H1 (cell line): ENCODE data around the gene ENAH. TPM values are rescaled to one million over a fixed set of nuclear protein-coding genes. Genes with fewer than 3 reads are reported as not detected.
"Not testable (repeated sequence)": the region's sequence is repeated elsewhere in the genome, so short reads cannot be mapped to it uniquely, and the experiment has no call there.

Source experiments
- CTCF ChIA-PET: fragments of 300-600 bp; sonication (Branson Sonifier 250); formaldehyde crosslinking; loops from one replicate; lab custom pipeline; 2021; ENCODE audit not compliant: partially characterized antibody; lab: Charles Lee
- POLR2A ChIA-PET: fragments of 300-600 bp; sonication (Branson Sonifier 250); formaldehyde crosslinking; loops from one replicate; lab custom pipeline; 2021; ENCODE audit warnings: inconsistent platforms; ENCODE audit not compliant: partially characterized antibody; lab: Charles Lee
- DNase-seq, 2 experiments: peaks; one replicate each; pipeline versions ENCODE4 v3.0.0 to v3.0.0-alpha.2; 2010 to 2022; ENCODE audit warnings: low spot score in 2 of 2, low read depth in 1 of 2, mixed read lengths in 1 of 2
- FAIRE-seq: peaks from 2 replicates; lab custom pipeline; 2011; peaks lifted over from hg19 to GRCh38; lab: Jason Lieb, UNC
- H2AFZ ChIP-seq: 2 replicates; pipeline ENCODE4 v1.8.1; 2012; ENCODE audit warnings: low read length, inconsistent platforms
- H2AK5ac ChIP-seq: 2 replicates; pipeline ENCODE4 v1.6.1; 2013; ENCODE audit warnings: low read depth, low read length
- H2BK120ac ChIP-seq: replicated peaks from 2 replicates; pipeline ENCODE3; 2013; ENCODE audit warnings: low read depth, low read length, inconsistent platforms
- H2BK12ac ChIP-seq: 2 replicates; pipeline ENCODE4 v1.6.1; 2013; ENCODE audit warnings: low read depth, low read length
- H2BK15ac ChIP-seq: 2 replicates; pipeline ENCODE4 v1.6.1; 2013; ENCODE audit warnings: low read length
- H2BK20ac ChIP-seq: 2 replicates; pipeline ENCODE4 v1.6.1; 2013; ENCODE audit warnings: low read length
- H2BK5ac ChIP-seq: 2 replicates; pipeline ENCODE4 v1.6.1; 2013; ENCODE audit warnings: low read depth, low read length
- H3K14ac ChIP-seq: 2 replicates; pipeline ENCODE4 v1.6.1; 2013; ENCODE audit warnings: inconsistent platforms; ENCODE audit not compliant: insufficient read length
- H3K18ac ChIP-seq: 2 replicates; pipeline ENCODE4 v1.6.1; 2013; ENCODE audit warnings: low read length; ENCODE audit errors: extremely low read depth
- H3K23ac ChIP-seq: 2 replicates; pipeline ENCODE4 v1.6.1; 2013; ENCODE audit warnings: inconsistent platforms; ENCODE audit not compliant: insufficient read length
- H3K23me2 ChIP-seq: 2 replicates; pipeline ENCODE4 v1.6.1; 2013; ENCODE audit warnings: low read depth, low read length
- H3K27ac ChIP-seq: 2 replicates; pipeline ENCODE4 v1.6.1; 2011; ENCODE audit warnings: low read depth, low read length, inconsistent platforms
- H3K27me3 ChIP-seq, 4 experiments: replicated peaks in 1 of 4; 1 replicate in 1 of 4; 2 replicates in 3 of 4; pipeline versions ENCODE4 v1.6.1 to v1.8.1; 2011 to 2013; ENCODE audit warnings: low read length in 3 of 4, mild to moderate bottlenecking in 3 of 4, inconsistent platforms in 2 of 4, mixed read lengths in 2 of 4, moderate library complexity in 1 of 4; ENCODE audit not compliant: control insufficient read depth in 3 of 4, insufficient read depth in 3 of 4; ENCODE audit errors: extremely low read depth in 1 of 4
- H3K36me3 ChIP-seq, 4 experiments: 2 replicates each; pipeline versions ENCODE4 v1.6.1 to v1.8.1; 2011 to 2013; ENCODE audit warnings: mild to moderate bottlenecking in 4 of 4, low read length in 3 of 4, moderate library complexity in 2 of 4, control low read depth in 1 of 4, inconsistent platforms in 1 of 4; ENCODE audit not compliant: insufficient read depth in 4 of 4, control insufficient read depth in 2 of 4
- H3K4ac ChIP-seq: replicated peaks from 2 replicates; pipeline ENCODE3; 2013; ENCODE audit warnings: low read length, low read depth, mixed read lengths, inconsistent platforms; ENCODE audit not compliant: insufficient read length
- H3K4me1 ChIP-seq, 4 experiments: replicated peaks in 1 of 4; 1 replicate in 1 of 4; 2 replicates in 3 of 4; pipeline versions ENCODE4 v1.6.1 to v1.8.1; 2011 to 2013; ENCODE audit warnings: low read length in 3 of 4, inconsistent platforms in 2 of 4, mixed read lengths in 1 of 4; ENCODE audit not compliant: insufficient read depth in 4 of 4, control insufficient read depth in 3 of 4
- H3K4me2 ChIP-seq, 2 experiments: 2 replicates each; pipeline versions ENCODE4 v1.6.1 to v1.8.1; 2011 to 2013; ENCODE audit warnings: low read depth in 2 of 2, low read length in 2 of 2, control low read depth in 1 of 2, inconsistent platforms in 1 of 2, mild to moderate bottlenecking in 1 of 2; ENCODE audit not compliant: insufficient read depth in 1 of 2
- H3K4me3 ChIP-seq, 4 experiments: fragments of 200-600, 300-600 bp in 1 of 4; sonication (generic), shearing (Covaris generic), sonication (Bioruptor Twin) in 1 of 4; 2 replicates each; pipeline versions ENCODE4 v1.5.1 to v1.8.1; 2011 to 2016; ENCODE audit warnings: low read length in 4 of 4, low read depth in 3 of 4, control low read depth in 2 of 4, inconsistent platforms in 2 of 4, mild to moderate bottlenecking in 2 of 4, mixed read lengths in 1 of 4, moderate library complexity in 1 of 4; ENCODE audit not compliant: insufficient read depth in 2 of 4; ENCODE audit errors: extremely low read depth in 1 of 4
- H3K56ac ChIP-seq: replicated peaks from 2 replicates; pipeline ENCODE3; 2013; ENCODE audit warnings: low read depth, mild to moderate bottlenecking, mixed read lengths, low read length, inconsistent platforms; ENCODE audit not compliant: insufficient read length
- H3K79me1 ChIP-seq: 2 replicates; pipeline ENCODE4 v1.6.1; 2013; ENCODE audit warnings: low read depth, low read length, control low read depth
- H3K79me2 ChIP-seq, 2 experiments: 2 replicates each; pipeline versions ENCODE4 v1.6.1 to v1.8.1; 2012 to 2013; ENCODE audit warnings: low read length in 2 of 2, mild to moderate bottlenecking in 2 of 2, inconsistent platforms in 1 of 2; ENCODE audit not compliant: insufficient read depth in 2 of 2, control insufficient read depth in 1 of 2
- H3K9ac ChIP-seq, 4 experiments: replicated peaks in 1 of 4; 1 replicate in 1 of 4; 2 replicates in 3 of 4; pipeline versions ENCODE4 v1.6.1 to v1.8.1; 2011 to 2013; ENCODE audit warnings: low read depth in 3 of 4, low read length in 3 of 4, control low read depth in 2 of 4, mild to moderate bottlenecking in 2 of 4, moderate library complexity in 2 of 4, inconsistent platforms in 1 of 4; ENCODE audit errors: extremely low read depth in 1 of 4
- H3K9me3 ChIP-seq, 2 experiments: 2 replicates each; pipeline versions ENCODE4 v1.6.1 to v1.8.1; 2012 to 2013; ENCODE audit warnings: mild to moderate bottlenecking in 2 of 2, moderate library complexity in 2 of 2, control low read depth in 1 of 2, inconsistent platforms in 1 of 2, low read depth in 1 of 2, low read length in 1 of 2, mixed read lengths in 1 of 2; ENCODE audit not compliant: insufficient read depth in 2 of 2
- H4K20me1 ChIP-seq, 2 experiments: replicated peaks in 1 of 2; 2 replicates each; pipeline versions ENCODE3 to v1.8.1; 2011 to 2013; ENCODE audit warnings: inconsistent platforms in 2 of 2, low read length in 2 of 2, mild to moderate bottlenecking in 1 of 2; ENCODE audit not compliant: insufficient read depth in 2 of 2, control insufficient read depth in 1 of 2
- H4K5ac ChIP-seq: 2 replicates; pipeline ENCODE4 v1.6.1; 2013; ENCODE audit warnings: low read length, low read depth, mixed read lengths, inconsistent platforms; ENCODE audit not compliant: insufficient read length
- H4K8ac ChIP-seq: 2 replicates; pipeline ENCODE4 v1.8.0; 2013; ENCODE audit warnings: mild to moderate bottlenecking, moderate library complexity, low read length, inconsistent platforms; ENCODE audit not compliant: insufficient read depth; ENCODE audit errors: extremely low read depth
- H4K91ac ChIP-seq: replicated peaks from 2 replicates; pipeline ENCODE3; 2013; ENCODE audit warnings: low read length, mixed read lengths, inconsistent platforms; ENCODE audit not compliant: insufficient read length
- WGBS, 2 experiments: shearing (Covaris generic) in 1 of 2; methylation state at CpG; one replicate each; pipeline versions ENCODE4 v1.1.6 to v1.1.7; 2013 to 2015; ENCODE audit warnings: low lambda C conversion rate in 2 of 2, mixed read lengths in 2 of 2, inconsistent platforms in 1 of 2, low coverage in 1 of 2, missing lambda C conversion rate in 1 of 2; ENCODE audit not compliant: insufficient replicate concordance in 2 of 2, insufficient coverage in 1 of 2, insufficient read length in 1 of 2; ENCODE audit errors: extremely low coverage in 1 of 2, missing lambda C conversion rate in 1 of 2; 5-methylcytosine and 5-hydroxymethylcytosine counted together
- polyA plus RNA-seq, 7 experiments: library from polyadenylated mRNA; depleted of rRNA in 3 of 7; stranded (reverse) in 5 of 7; unstranded in 2 of 7; fragments of >200 nt in 5 of 7; fragments of 200-250 nt in 2 of 7; gene quantifications; 1 replicate in 5 of 7; 2 replicates in 1 of 7; 4 replicates in 1 of 7; pipeline versions ENCODE4 v1.2.1 to v1.2.3, GENCODE V29; 2011 to 2013; ENCODE audit warnings: missing spikeins in 2 of 7, mixed read lengths in 2 of 7
- total RNA-seq: library from RNA; stranded (reverse); fragmentation: NEBNext Ultra II Directional; extraction: Animal tissue kit (Norgen Biotek cat#: 25700); gene quantifications from 2 replicates; pipeline ENCODE4 v1.2.1, GENCODE V29; 2021

ENAH gene
- total and polyA plus RNA-seq, 2 of the 8 experiments (the other 6 are each of a cell fraction or from before 2014, with no cell fraction given), result 39.1 to 335 TPM

DNA sequence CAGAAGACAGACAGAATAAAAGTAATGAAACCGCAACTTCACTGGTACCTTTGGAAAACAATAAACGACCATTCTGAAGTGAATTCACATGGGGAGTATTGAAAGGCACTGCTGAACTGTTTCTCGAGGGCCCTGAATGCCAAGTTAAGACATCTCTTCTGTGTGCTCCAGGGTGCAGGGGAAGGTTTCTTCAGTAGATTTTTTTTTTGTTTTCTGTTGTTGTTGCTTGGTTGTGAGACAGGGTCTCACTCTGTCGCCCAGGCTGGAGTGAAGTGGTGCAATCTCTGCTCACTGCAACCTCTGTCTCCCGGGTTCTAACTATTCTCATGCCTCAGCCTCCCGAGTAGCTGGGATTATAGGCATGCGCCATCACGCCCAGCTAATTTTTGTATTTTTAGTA, 15.9 kb downstream of the ENAH start:
- Histone ChIP-seq H3K36me3 (peaks cover 0 to 15% (median 2%) of the 10 kb centered on the region in 4 experiments; a peak in 2 of 8 replicates), H3K4me1 (peaks cover 0 to 10% (median 4%) of the 10 kb centered on the region in 4 experiments; a peak in 2 of 7 replicates), H4K20me1 (peaks cover 15 to 19% of the 10 kb centered on the region in 2 experiments), H3K79me2 (peaks cover 55 to 99% of the 10 kb centered on the region in 2 experiments)
- not testable (repeated sequence) for H3K27ac ChIP-seq, H3K18ac ChIP-seq, H2BK120ac ChIP-seq, H2BK5ac ChIP-seq, H4K91ac ChIP-seq, H2AK5ac ChIP-seq, H4K8ac ChIP-seq, H3K14ac ChIP-seq, H3K4me3 ChIP-seq, H2BK20ac ChIP-seq, H3K23me2 ChIP-seq, H3K4ac ChIP-seq, DNase-seq, FAIRE-seq, H3K9ac ChIP-seq, H3K23ac ChIP-seq, H2AFZ ChIP-seq, H2BK12ac ChIP-seq, H4K5ac ChIP-seq, H3K4me2 ChIP-seq, H3K56ac ChIP-seq, H3K27me3 ChIP-seq, H3K79me1 ChIP-seq, H3K9me3 ChIP-seq, H2BK15ac ChIP-seq
- 95% methylated on average over 8 of the region's 8 CpGs; no CpG with 5 or more reads in 1 of the 2 experiments for WGBS, 2 experiments
- POLR2A ChIA-PET, result interaction anchor here (1.0 to 2.8 kb wide), 6 partner anchors 8 to 141 kb away, joined by 3 to 13 read pairs (median 6); partner anchors contain the start of genes ENAH and SRP9
- CTCF ChIA-PET, result interaction anchor here (1.2 to 1.8 kb wide), 3 partner anchors 8 to 162 kb away, joined by 4 to 6 read pairs (median 4); no protein-coding TSS in a partner anchor
